ENCODE results near the gene CAMP. TPM values are rescaled to one million over a fixed set of nuclear protein-coding genes. Genes with fewer than 3 reads are reported as not detected.
A peak's percentile ranks its signal among the peaks of the same experiment; 100 is the strongest.
"Not testable (repeated sequence)": the region's sequence is repeated elsewhere in the genome, so short reads cannot be mapped to it uniquely, and the experiment has no call there.

CAMP gene
- total RNA-seq, 2 experiments from 2014 or later = not detected

GRCh38 chr3:48190911-48191310, 32.4 kb upstream of the CAMP start:
- peaks cover 24% of the 10 kb centered on the region for H3K4me1 Mint-ChIP-seq
- H3K27ac Mint-ChIP-seq = no peak overlapping the region
- no peaks in the 10 kb centered on the region for H3K27me3 Mint-ChIP-seq
- peaks cover 15% of the 10 kb centered on the region for H3K36me3 Mint-ChIP-seq (ENCODE audit: low read depth)
- no peak overlapping the region for H3K4me3 Mint-ChIP-seq
- no peak for DNase-seq
- ChIA-PET CTCF (interaction anchor here (0.8 to 2.1 kb wide), 3 partner anchors 110 to 245 kb away, joined by 3 to 8 read pairs (median 3); no protein-coding TSS in a partner anchor), POLR2A (no interaction called here)
- no peaks in the 10 kb centered on the region for H3K9me3 Mint-ChIP-seq

- H3K9me3 Mint-ChIP-seq = no peaks in the 10 kb centered on the region
Measured at GRCh38 chr3:48194446-48195071, 28.7 kb upstream of the CAMP start.

GRCh38 chr3:48196611-48197010, 26.7 kb upstream of the CAMP start:
- Mint-ChIP-seq H3K27ac (no peak overlapping the region), H3K36me3 (ENCODE audit: low read depth) (no peaks in the 10 kb centered on the region), H3K4me3 (no peak overlapping the region), H3K27me3 (no peaks in the 10 kb centered on the region), H3K4me1 (no peaks in the 10 kb centered on the region), H3K9me3 (no peaks in the 10 kb centered on the region)
- ChIA-PET CTCF (interaction anchor here (1.4 kb wide), 1 partner anchor 240 kb away, joined by 3 read pairs; no protein-coding TSS in a partner anchor), POLR2A (no interaction called here)
- DNase-seq = no peak

More at GRCh38 chr3:48194446-48195071, 28.7 kb upstream of the CAMP start:
- no peak overlapping the region for H3K4me3 Mint-ChIP-seq
- no peaks in the 10 kb centered on the region for H3K36me3 Mint-ChIP-seq (ENCODE audit: low read depth)
- ChIA-PET CTCF (interaction anchor here (0.7 to 2.3 kb wide), 10 partner anchors 40 to 545 kb away, joined by 3 to 31 read pairs (median 4); partner anchors contain the start of gene ZNF589), POLR2A (no interaction called here)
- peaks cover 1% of the 10 kb centered on the region for H3K4me1 Mint-ChIP-seq
- H3K27me3 Mint-ChIP-seq = no peaks in the 10 kb centered on the region
- DNase-seq = peak; percentile 35
- no peak overlapping the region for H3K27ac Mint-ChIP-seq

GRCh38 chr3:48199117-48199516, 24.2 kb upstream of the CAMP start:
- H3K9me3 Mint-ChIP-seq = no peaks in the 10 kb centered on the region
- ChIA-PET POLR2A (no interaction called here), CTCF (no interaction called here)
- H3K4me1 Mint-ChIP-seq = no peaks in the 10 kb centered on the region
- no peaks in the 10 kb centered on the region for H3K36me3 Mint-ChIP-seq (ENCODE audit: low read depth)
- H3K27me3 Mint-ChIP-seq = no peaks in the 10 kb centered on the region
- DNase-seq = no peak
- H3K4me3 Mint-ChIP-seq = no peak overlapping the region
- no peak overlapping the region for H3K27ac Mint-ChIP-seq

GRCh38 chr3:48202632-48203031, 20.7 kb upstream of the CAMP start:
- DNase-seq = no peak
- no peaks in the 10 kb centered on the region for H3K27me3 Mint-ChIP-seq
- no peak overlapping the region for H3K4me3 Mint-ChIP-seq
- no peak overlapping the region for H3K27ac Mint-ChIP-seq
- H3K36me3 Mint-ChIP-seq (ENCODE audit: low read depth) = no peaks in the 10 kb centered on the region
- H3K9me3 Mint-ChIP-seq = no peaks in the 10 kb centered on the region
- H3K4me1 Mint-ChIP-seq = no peaks in the 10 kb centered on the region
- ChIA-PET CTCF (no interaction called here), POLR2A (no interaction called here)

- H3K9me3 Mint-ChIP-seq = no peaks in the 10 kb centered on the region
- no peak overlapping the region for H3K4me3 Mint-ChIP-seq
- H3K36me3 Mint-ChIP-seq (ENCODE audit: low read depth) = no peaks in the 10 kb centered on the region
- ChIA-PET POLR2A (no interaction called here), CTCF (interaction anchor here (1.4 kb wide), 1 partner anchor 228 kb away, joined by 4 read pairs; no protein-coding TSS in a partner anchor)
- H3K27ac Mint-ChIP-seq = no peak overlapping the region
- H3K4me1 Mint-ChIP-seq = no peaks in the 10 kb centered on the region
- no peak for DNase-seq
- H3K27me3 Mint-ChIP-seq = no peaks in the 10 kb centered on the region
Measured at GRCh38 chr3:48208076-48208475, 15.2 kb upstream of the CAMP start.

- no peaks in the 10 kb centered on the region for H3K36me3 Mint-ChIP-seq (ENCODE audit: low read depth)
- no peak overlapping the region for H3K4me3 Mint-ChIP-seq
Measured at GRCh38 chr3:48209445-48209844, 13.8 kb upstream of the CAMP start.

GRCh38 chr3:48210534-48210933, 12.8 kb upstream of the CAMP start:
- H3K36me3 Mint-ChIP-seq (ENCODE audit: low read depth); POLR2A ChIA-PET; H3K27ac Mint-ChIP-seq: not testable (repeated sequence)

More at GRCh38 chr3:48209445-48209844, 13.8 kb upstream of the CAMP start:
- no peak for DNase-seq
- Mint-ChIP-seq H3K27ac (no peak overlapping the region), H3K4me1 (no peaks in the 10 kb centered on the region), H3K9me3 (no peaks in the 10 kb centered on the region), H3K27me3 (no peaks in the 10 kb centered on the region)
- ChIA-PET POLR2A (no interaction called here), CTCF (no interaction called here)

GRCh38 chr3:48211776-48212175, 11.5 kb upstream of the CAMP start:
- H3K4me1 Mint-ChIP-seq; H3K4me3 Mint-ChIP-seq; CTCF ChIA-PET; H3K9me3 Mint-ChIP-seq; DNase-seq; H3K36me3 Mint-ChIP-seq (ENCODE audit: low read depth); POLR2A ChIA-PET; H3K27me3 Mint-ChIP-seq; H3K27ac Mint-ChIP-seq: not testable (repeated sequence)

More at GRCh38 chr3:48210534-48210933, 12.8 kb upstream of the CAMP start:
- H3K9me3 Mint-ChIP-seq, DNase-seq, H3K27me3 Mint-ChIP-seq, H3K4me1 Mint-ChIP-seq, CTCF ChIA-PET, H3K4me3 Mint-ChIP-seq: not testable (repeated sequence)

GRCh38 chr3:48214225-48214624, 9.1 kb upstream of the CAMP start:
- Mint-ChIP-seq H3K4me3 (no peak overlapping the region), H3K27me3 (no peaks in the 10 kb centered on the region), H3K27ac (no peak overlapping the region), H3K9me3 (no peaks in the 10 kb centered on the region), H3K36me3 (ENCODE audit: low read depth) (no peaks in the 10 kb centered on the region), H3K4me1 (no peaks in the 10 kb centered on the region)
- ChIA-PET POLR2A (no interaction called here), CTCF (no interaction called here)
- DNase-seq = no peak

- H3K4me1 Mint-ChIP-seq = no peaks in the 10 kb centered on the region
- H3K36me3 Mint-ChIP-seq (ENCODE audit: low read depth) = no peaks in the 10 kb centered on the region
- POLR2A ChIA-PET = no interaction called here
- CTCF ChIA-PET = no interaction called here
- H3K4me3 Mint-ChIP-seq = no peak overlapping the region
- no peak for DNase-seq
- no peak overlapping the region for H3K27ac Mint-ChIP-seq
- no peaks in the 10 kb centered on the region for H3K27me3 Mint-ChIP-seq
- no peaks in the 10 kb centered on the region for H3K9me3 Mint-ChIP-seq
Measured at GRCh38 chr3:48215019-48215418, 8.3 kb upstream of the CAMP start.

GRCh38 chr3:48215466-48215865, 7.8 kb upstream of the CAMP start:
- no peaks in the 10 kb centered on the region for H3K27me3 Mint-ChIP-seq
- H3K36me3 Mint-ChIP-seq (ENCODE audit: low read depth) = no peaks in the 10 kb centered on the region
- H3K4me3 Mint-ChIP-seq = no peak overlapping the region
- no peaks in the 10 kb centered on the region for H3K9me3 Mint-ChIP-seq
- DNase-seq = no peak
- H3K4me1 Mint-ChIP-seq = no peaks in the 10 kb centered on the region
- CTCF ChIA-PET = no interaction called here
- H3K27ac Mint-ChIP-seq = no peak overlapping the region
- POLR2A ChIA-PET = no interaction called here

GRCh38 chr3:48215876-48216275, 7.4 kb upstream of the CAMP start:
- Mint-ChIP-seq H3K27me3 (no peaks in the 10 kb centered on the region), H3K4me1 (no peaks in the 10 kb centered on the region), H3K4me3 (no peak overlapping the region), H3K36me3 (ENCODE audit: low read depth) (no peaks in the 10 kb centered on the region), H3K9me3 (no peaks in the 10 kb centered on the region), H3K27ac (no peak overlapping the region)
- ChIA-PET POLR2A (no interaction called here), CTCF (no interaction called here)
- no peak for DNase-seq

GRCh38 chr3:48217449-48217848, 5.8 kb upstream of the CAMP start:
- ChIA-PET CTCF (no interaction called here), POLR2A (no interaction called here)
- Mint-ChIP-seq H3K9me3 (no peaks in the 10 kb centered on the region), H3K4me3 (no peak overlapping the region), H3K27me3 (no peaks in the 10 kb centered on the region), H3K4me1 (no peaks in the 10 kb centered on the region), H3K27ac (no peak overlapping the region), H3K36me3 (ENCODE audit: low read depth) (no peaks in the 10 kb centered on the region)
- no peak for DNase-seq
